Measurements from ENCODE around the gene CTRL. TPM values are rescaled to one million over a fixed set of nuclear protein-coding genes. Genes with fewer than 3 reads are reported as not detected.
"Not testable (repeated sequence)": the region's sequence is repeated elsewhere in the genome, so short reads cannot be mapped to it uniquely, and the experiment has no call there.

Gene CTRL
- total RNA-seq, 1 experiment from 2014 or later, result 1.1 TPM

GRCh38 chr16:67944690-67945391 is 13.2 kb upstream of the CTRL start:
- in situ Hi-C loops (cut with HindIII; ENCODE audit: low pct_unique_long_range_greater_than_20kb, low sequenced_read_pairs), result no loop called here
- no peak for DNase-seq (ENCODE audit: low read depth)

DNA sequence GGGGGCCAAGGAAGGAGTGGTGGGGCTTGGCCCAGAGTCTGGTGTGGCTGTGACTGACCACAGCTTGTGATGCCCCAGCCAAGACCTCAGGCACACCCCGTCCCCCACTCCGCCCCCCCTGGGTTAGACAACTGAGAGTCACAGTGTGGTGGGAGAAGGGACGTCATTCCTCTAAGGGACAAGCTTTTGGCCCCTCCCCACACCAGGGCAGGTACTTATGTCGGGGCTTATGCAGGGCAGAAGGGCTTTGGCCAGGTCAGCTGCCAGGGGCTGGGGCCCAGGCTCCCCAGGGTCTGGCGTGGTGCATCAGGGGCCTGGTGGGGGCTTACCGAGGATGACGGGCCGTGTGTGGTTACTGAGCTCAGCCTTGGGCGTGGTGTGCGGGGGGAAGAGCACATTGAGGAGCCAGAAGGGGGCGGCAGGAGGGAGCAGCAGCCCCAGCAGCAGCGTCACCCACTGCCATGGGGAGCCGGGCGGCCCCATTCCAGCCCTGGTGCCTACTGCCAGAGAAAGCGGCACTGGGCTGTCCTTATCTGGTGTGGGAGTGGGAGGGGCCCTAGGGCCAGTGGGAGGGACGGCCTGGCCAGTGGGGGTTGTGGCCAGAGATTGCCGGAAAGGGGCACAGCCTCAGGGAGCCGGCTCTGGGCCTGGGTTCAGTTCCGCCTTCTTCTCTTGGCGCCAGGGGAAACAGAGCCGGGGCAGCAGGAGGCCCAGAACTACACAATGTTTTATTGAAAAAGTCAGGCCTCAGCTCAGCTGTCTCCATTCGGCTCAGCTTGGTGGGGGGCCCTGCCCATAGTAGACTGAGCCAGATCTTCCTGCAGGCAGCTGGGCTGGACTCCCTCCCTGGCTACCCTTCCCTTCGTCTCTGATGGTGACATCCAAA is 12.2 kb upstream of the CTRL start, which contains the start of gene LCAT:
TSS of gene LCAT (minus strand) at position 502 of the 886 bp plus-strand sequence. CDS start at position 483, 19 bp downstream.
- DNase-seq (ENCODE audit: low read depth), result no peak
- in situ Hi-C loops (cut with HindIII; ENCODE audit: low pct_unique_long_range_greater_than_20kb, low sequenced_read_pairs), result no loop called here

GRCh38 chr16:67943256-67943618 is 11.6 kb upstream of the CTRL start:
- in situ Hi-C loops (cut with HindIII; ENCODE audit: low pct_unique_long_range_greater_than_20kb, low sequenced_read_pairs), result no loop called here
- no peak for DNase-seq (ENCODE audit: low read depth)

DNA sequence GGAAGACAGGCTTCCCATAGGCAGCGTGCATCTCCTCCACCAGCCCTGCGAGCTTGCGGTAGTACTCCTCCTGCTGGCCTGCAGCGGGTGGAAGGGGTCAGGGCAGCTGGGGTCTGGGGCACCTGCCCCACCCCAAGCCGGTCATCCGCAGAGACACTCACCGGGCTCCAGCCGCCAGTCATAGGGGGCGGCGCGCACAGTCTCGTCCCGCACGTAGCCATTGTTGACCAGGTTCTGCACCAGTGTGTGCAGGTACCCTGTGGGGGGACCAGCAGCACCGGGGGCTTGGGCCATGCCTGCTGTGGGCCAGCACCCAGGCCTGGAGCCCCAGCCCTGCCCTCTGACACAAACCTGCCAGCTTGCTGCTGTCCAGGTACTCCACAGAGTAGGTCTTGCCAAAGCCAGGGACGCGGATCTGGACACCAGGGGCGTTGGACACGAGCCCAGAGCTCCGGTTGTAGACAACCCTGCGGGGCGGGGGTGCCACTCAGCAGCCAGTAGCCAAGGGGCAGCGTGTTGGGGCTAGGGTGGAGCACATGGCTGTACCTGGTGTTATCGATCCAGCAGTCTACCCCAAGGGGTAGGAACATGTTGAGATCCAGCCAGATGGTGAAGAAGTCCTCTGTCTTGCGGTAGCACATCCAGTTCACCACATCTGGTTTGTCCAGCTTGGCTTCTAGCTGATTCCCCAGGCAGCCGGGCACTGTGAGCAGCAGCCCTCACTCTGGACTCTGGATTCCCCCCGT is 11.0 kb upstream of the CTRL start:
- in situ Hi-C loops (cut with HindIII; ENCODE audit: low pct_unique_long_range_greater_than_20kb, low sequenced_read_pairs), result no loop called here
- DNase-seq (ENCODE audit: low read depth), result no peak

- DNase-seq (ENCODE audit: low read depth), result peak; percentile 31
- in situ Hi-C loops (cut with HindIII; ENCODE audit: low pct_unique_long_range_greater_than_20kb, low sequenced_read_pairs), result no loop called here
Measured at GRCh38 chr16:67942200-67942509, 10.5 kb upstream of the CTRL start.

- in situ Hi-C loops (cut with HindIII; ENCODE audit: low pct_unique_long_range_greater_than_20kb, low sequenced_read_pairs), result no loop called here
Measured at GRCh38 chr16:67941469-67942199, 10.0 kb upstream of the CTRL start.

DNA sequence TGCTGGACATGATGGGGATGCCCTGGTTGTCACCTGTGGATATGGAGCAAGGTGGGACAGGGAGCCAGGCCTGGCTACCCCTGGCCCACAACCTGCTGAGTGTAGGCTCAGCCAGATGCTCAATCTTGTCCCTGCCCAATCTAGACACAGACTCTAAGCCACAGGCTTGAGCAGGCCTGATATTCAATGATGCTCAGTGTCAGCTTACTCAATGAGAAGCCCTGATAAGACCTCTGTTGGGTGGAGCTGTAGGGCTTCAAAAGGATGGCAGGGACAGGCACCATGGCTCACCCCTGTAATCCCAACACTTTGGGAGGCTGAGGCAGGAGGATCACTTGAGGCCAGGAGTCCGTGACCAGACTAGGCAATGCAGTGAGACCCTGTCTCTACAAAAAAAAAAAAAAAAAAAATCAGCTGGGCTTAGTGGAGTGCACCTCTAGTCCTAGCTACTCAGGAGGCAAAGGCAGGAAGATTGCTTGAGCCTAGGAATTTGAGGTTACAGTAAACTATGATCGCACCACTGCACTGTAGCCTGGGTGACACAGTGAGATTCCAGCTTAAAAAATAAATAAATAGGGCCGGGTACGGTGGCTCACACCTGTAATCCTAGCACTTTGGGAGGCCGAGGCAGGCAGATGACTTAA is 8.9 kb upstream of the CTRL start:
- in situ Hi-C loops (cut with HindIII; ENCODE audit: low pct_unique_long_range_greater_than_20kb, low sequenced_read_pairs), result no loop called here
- no peak for DNase-seq (ENCODE audit: low read depth)

More at GRCh38 chr16:67941469-67942199, 10.0 kb upstream of the CTRL start:
- no peak for DNase-seq (ENCODE audit: low read depth)

DNA sequence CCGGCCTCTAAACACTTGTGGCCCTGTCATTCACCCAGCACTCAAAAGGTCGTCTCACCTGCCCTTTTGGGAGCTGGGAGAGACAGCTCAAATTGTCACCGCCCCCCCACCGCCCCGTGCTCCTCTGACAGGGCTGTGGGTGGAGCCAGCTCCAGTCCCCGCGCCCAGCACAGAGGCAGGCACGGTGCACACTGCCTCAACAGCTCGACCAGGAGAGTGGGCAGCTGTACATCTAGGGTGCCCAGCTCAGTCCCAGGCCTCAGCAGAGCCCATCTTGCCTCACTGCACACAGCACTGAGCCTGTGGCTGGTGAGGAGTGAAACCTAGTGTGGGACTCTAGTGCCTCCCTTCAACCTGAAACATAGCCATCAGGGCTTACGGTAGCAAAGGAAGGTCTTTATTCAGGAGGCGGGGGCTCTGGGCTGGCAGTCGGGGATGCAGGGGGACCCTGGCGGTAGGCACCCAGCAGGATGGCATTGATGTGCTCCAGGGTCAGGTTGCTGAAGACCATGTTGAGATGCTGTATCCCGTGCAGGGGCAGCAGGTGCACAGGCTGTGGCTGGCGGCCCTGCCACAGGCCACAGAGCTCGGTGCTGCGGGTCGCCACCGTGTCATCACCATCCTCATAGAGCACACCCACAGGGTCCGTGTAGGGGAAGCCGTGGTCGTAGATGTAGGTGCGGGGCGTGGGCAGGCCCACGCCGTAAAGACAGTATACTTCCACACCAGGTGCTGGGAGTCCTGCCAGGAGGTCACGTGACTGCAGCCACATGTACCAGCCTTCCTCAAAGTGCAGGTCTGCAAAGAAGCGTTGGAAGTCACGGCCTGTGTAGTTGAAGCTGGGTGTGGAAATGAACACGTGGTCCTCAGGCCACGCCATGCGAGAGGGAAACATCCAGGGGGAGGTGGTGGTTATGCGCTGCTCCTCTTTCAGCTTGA is 8.1 kb upstream of the CTRL start:
- in situ Hi-C loops (cut with HindIII; ENCODE audit: low pct_unique_long_range_greater_than_20kb, low sequenced_read_pairs), result no loop called here
- DNase-seq (ENCODE audit: low read depth), result no peak

DNA sequence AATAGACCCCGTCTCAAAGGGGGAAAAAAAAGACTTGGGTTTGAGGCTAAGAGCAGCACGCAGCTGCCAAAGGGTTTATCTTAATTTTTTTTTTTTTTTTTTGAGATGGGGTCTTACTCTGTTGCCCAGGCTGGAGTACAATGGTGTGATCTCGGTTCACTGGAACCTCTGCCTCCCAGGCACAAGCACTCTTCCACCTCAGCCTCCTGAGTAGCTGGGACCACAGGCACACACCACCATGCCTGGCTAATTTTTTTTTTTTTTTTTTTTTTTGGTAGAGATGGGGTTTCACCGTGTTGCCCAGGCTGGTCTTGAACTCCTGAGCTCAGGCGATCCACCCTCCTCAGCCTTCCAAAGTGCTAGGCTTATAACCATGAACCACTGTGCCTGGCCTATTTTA is 6.1 kb upstream of the CTRL start:
- DNase-seq (ENCODE audit: low read depth); in situ Hi-C loops (cut with HindIII; ENCODE audit: low pct_unique_long_range_greater_than_20kb, low sequenced_read_pairs): not testable (repeated sequence)

DNA sequence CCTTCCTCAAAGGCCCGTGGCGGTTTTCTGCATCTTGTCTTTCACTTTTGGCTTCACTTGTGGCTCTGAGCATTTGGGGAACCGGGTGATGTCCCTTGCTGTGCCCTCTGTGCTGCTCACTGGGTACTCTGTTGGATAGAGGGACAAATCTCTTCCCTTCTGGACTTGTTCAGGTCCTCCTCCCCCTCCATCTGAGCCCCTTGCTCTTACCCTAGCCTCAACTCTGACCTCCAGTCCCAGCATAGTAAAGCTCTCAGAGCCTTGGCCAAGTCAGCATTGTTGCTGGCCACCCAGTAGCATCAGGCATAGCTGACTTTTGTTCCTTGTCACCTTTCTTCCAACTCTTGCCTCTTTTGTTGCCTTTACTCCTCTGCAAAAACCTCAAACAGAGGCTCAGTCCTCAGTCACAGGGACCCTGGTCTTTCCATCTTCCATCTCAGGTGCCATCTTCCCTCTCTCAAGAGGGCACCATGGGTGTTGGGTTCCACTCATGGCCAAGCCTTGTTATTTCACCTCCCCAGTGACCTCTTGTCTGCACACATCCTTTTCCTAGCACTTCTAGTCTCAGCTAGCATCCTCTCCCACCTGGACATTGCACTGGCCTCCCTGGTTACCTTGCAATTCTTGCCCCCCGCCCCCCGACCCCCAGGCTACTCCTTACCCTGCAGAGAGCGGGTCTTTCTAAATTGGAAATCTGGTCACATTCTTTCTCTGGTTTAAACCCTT is 5.4 kb upstream of the CTRL start:
- in situ Hi-C loops (cut with HindIII; ENCODE audit: low pct_unique_long_range_greater_than_20kb, low sequenced_read_pairs), result no loop called here
- peak; percentile 22 for DNase-seq (ENCODE audit: low read depth)

DNA sequence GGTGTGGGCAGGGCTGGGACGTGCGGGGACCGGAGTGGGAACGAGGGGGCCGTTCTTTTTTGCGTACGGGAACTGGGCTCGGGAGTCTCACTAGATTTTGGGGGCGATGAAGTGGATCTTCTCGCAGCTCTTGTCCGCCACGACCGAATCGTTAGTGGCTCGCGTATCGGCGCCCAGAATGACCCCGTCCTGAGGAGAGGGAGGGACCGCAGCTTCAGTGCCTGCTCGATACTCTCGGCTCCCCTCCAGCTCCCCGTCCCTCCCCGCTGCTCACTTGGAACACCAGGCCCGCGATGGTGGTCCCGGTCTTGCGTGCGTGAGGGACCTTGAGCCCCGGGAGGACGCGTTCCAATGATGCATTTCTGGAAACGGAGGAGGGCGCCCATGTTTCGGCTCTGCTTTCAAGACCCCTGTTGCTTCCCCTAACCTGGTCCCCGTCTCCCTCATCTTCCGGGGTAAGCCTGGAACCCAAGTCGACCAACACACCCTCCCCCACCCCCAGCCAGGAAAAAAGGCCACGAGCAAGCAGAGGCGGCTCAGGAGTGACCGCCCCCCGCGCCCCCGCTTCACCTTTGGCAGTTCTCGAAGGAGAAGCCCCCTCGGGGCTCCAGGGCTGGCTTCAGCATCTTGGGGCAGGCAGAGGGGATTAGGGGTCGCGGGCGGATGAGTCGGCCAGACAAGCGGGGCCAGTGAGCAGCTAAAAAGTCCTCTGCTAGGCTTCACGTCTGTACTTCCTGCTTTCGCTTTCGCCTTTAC is 4.6 kb upstream of the CTRL start, which contains the start of gene PSMB10:
TSS of gene PSMB10 (minus strand) at position 727 of the 756 bp plus-strand sequence. CDS start at position 626, 101 bp downstream.
- in situ Hi-C loops (cut with HindIII; ENCODE audit: low pct_unique_long_range_greater_than_20kb, low sequenced_read_pairs), result no loop called here
- DNase-seq (ENCODE audit: low read depth), result peak; percentile 57

- DNase-seq (ENCODE audit: low read depth), result peak; percentile 95
- in situ Hi-C loops (cut with HindIII; ENCODE audit: low pct_unique_long_range_greater_than_20kb, low sequenced_read_pairs), result no loop called here
Measured at GRCh38 chr16:67935402-67936123, 3.9 kb upstream of the CTRL start.

- in situ Hi-C loops (cut with HindIII; ENCODE audit: low pct_unique_long_range_greater_than_20kb, low sequenced_read_pairs), result no loop called here
- DNase-seq (ENCODE audit: low read depth), result no peak
Measured at GRCh38 chr16:67935101-67935401, 3.4 kb upstream of the CTRL start.

GRCh38 chr16:67934306-67935100 is 2.8 kb upstream of the CTRL start:
- in situ Hi-C loops (cut with HindIII; ENCODE audit: low pct_unique_long_range_greater_than_20kb, low sequenced_read_pairs), result no loop called here
- no peak for DNase-seq (ENCODE audit: low read depth)
